ENCODE measurements around the gene LPO.

The LPO gene

GRCh38 chr17:58279016-58279711 lies 40.8 kb downstream of the LPO start:
- no peak for DNase-seq

DNA sequence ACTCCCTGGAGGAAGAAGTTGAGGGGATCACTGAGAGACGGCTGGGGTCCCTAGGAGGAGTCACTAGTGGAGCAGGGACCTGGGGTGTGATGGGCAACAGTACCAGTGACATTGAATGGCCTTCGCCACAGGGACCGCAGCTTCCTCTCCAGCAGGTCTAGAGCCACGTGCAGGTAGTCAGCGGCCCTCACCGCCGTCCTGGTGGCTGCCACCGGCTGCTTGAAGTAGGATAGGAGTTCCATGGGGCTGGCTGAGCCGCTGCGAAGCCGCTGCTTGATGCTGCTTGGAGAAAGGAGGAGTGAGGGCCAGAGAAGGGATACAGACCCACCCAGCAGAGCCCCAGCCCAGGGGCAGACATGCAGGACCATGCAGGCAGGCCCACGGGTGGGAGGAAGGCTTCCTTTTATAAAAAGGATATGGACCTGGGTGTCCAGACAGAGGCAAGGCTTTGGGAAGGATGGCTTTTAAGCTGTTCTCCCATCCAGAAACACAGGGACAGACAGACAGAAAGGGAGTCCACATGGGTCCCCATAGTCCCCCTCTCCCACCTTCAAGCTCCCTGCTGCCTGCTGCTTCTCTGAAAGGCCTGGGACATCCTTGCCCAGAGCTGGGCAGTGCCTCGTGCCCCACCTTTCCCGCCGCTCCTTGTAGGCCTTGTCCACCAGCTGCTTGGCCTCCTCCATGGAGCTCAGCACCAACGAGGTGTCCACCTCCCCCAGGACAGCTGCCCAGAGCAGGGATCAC lies 41.5 kb downstream of the LPO start:
- no peak for DNase-seq

GRCh38 chr17:58280480-58281217 lies 42.3 kb downstream of the LPO start, which contains the start of gene MPO:
Gene MPO (minus strand): TSS chr17:58280935. CDS start chr17:58280758, 177 bp downstream.
- no peak for DNase-seq

DNA sequence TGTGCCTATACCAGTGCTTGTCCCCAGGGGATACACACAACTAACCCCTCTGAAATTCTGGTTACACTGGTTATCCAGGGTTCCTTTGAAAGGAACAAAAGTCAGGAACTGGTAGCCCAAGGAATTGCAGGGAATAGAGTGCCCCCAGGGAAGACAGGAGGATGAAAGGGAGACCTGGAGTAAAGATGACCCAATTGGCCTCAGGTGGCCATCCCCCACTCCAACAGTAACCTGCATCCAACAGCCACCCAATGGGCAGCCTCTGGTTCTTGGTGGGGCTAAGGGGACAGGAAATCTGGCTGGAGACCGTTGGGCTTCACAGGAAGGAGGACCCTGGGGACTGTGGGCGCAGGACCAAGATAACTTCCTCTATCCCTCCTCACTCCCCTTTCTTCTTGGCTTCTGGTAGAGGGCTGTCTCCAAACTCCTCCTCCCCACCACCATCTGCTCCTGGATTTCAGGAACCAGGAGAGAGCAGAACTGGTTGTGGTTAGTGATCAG lies 43.2 kb downstream of the LPO start:
- DNase-seq, result no peak

DNA sequence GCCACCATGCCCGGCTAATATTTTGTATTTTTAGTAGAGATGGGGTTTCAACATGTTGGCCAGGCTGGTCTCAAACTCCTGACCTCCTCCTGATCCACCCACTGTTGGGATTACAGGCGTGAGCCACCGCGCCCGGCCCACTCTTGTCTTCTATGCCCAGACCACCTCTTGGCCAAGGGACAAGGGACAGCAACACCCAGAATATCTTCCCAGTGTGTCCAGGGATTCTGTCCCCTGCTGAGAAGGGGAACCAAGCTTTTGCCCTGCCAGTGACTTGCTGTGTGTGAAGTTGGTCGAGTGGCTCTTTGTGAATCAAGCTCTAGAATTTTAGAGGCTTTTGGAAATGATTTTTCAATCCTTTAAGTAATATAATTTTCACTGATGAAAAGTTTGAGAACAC lies 44.1 kb downstream of the LPO start:
- no peak for DNase-seq

DNA sequence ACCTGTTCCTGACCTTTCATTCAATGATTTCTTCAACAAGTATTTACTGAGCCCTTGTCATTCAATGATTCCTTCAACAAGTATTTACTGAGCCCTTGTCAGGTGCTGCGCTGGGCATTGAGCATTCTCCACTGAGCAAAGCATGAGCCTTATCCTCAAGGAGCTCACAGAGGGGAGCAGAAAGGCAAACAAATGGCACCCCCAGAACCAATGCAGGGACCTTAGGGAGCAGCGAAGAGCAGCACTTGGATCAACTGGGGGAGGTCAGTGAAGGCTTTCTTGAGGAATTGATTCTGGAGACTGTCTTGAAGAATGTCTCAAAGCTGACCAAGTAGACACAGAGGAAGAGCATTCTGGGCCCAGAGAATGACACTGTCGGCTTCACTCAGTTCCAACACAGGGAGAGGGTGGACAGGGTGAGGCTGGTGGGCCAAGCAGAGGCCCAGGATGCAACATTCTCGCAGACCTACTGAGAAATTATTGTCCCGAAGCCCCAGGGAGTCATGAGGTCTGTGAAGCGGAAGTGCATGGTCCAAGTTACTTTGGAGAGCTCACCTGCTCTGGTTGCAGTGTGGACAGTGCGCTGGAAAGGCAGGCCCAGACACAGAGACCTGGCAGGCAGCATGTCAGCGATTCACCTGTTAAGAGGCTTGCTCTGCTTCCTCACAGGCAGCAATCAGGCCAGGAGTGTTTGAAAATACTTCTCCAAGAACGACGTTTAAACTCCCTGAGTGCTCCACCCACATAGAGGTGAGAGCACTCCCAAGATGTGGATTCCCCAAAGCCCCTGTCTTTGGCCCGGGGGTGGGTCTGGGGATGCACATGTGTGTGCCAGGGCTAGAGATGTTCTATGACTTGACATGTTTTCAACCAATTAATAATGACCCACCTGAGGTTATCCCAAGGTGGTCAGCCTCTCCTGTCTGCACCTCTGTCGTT lies 45.6 kb downstream of the LPO start:
- no peak for DNase-seq

DNA sequence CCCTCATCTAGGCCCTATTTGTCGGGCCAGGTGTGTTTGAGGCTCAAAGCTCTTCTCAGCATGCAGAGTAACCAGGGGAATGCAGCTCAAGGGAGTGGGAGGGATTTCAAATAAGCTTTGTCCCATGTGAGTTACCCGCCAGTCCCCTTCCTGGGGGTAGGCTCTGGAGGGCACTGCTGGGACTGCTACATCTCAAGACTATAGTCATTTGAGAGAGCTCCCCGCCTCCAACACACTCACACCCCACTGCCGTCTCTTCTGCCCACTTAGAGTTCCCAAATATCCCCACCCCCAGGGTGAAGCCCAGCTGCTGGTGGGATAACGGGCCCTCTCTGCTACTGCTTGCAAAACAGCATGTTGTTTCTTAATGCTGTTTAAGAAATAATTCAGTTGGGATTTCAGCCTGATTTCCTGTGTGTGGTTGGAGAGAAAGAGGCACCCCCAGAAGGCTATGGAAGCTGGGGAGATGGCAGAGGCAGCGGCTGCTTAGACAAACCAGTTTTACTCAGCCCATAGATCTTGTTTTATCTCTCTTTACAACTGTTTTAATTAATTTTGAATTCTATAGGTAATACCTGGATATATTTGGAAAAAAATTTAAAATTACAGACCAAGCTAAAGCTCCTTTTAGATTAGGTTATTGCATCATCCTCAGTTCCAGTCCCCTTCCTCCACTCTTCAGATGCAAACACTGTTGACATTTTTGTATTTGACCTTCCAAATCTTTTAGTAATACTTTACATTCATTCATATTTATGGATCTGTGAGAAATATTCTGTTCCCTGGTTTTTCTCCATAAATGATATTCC lies 46.4 kb downstream of the LPO start:
- no peak for DNase-seq

DNA sequence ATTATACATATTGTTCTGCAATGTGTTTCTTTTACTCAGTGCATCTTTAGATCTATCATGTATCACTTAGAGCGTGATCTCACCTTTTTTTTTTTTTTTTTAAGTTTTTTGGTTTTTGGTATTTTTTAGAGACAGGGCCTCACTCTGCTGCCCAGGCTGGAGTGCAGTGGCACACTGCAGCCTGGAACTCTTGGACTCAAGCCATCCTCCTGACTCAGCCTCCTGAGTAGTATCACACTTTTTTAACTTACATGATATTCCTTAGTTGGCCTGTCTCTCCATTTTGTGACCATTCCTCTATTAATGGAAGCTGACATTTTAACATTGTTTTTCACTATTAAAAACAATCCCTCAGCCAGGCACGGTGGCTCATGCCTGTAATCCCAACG lies 47.0 kb downstream of the LPO start:
- DNase-seq, result no peak

DNA sequence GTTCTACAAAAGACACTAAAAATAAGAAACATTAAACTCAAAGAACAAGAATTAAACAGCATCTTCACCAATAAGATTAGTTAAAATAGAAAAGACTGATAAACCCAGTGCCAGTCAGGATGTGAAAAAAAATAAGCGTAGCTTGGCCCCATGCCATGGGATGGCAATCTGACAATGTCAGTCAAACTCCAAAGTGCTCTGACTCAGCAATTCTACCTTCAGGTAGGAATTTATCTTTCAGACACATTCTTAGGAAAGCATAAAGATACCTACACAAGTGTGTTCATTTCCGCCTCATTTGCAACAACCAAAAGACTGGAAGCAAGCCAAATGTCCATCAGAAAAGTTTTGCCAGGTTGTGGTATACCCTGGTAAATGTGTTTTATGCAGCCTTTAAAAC lies 51.5 kb downstream of the LPO start:
- DNase-seq, result no peak

DNA sequence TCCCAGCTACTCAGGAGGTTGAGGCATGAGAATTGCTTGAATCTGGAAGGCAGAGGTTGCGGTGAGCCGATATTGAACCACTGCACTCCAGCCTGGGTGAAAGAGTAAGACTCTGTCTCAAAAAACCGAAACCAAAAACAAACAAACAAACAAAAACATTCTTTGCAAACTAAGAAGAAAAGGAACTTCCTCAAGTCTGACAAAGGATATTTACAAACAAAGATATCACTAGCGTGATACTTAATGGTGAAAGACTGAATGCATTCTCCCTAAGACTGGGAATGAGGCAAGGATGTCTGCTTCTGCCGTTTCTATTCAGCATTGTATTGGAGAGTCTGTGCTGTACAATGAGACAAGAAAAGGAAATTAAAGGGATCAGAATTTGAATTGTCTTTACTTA lies 52.9 kb downstream of the LPO start:
- no peak for DNase-seq

DNA sequence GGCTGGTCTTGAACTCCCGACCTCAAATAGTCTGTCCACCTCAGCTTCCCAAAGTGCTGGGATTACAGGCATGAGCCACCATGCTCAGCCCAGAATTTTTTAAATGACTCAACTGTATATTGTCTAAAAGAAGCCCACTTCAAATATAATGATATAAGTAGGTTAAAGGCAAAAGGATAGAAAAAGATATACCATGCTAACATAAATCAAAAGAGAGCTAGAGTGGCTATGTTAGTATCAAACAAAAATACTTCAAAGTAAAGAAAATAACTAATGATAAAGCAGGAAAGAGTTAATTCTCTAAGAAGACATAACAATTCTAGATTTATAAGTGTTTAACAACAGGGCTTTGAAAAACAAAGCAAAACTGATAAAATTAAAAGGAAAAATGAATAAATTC lies 55.6 kb downstream of the LPO start:
- DNase-seq, result no peak

GRCh38 chr17:58300336-58300735 lies 62.0 kb downstream of the LPO start:
- no peak for DNase-seq

DNA sequence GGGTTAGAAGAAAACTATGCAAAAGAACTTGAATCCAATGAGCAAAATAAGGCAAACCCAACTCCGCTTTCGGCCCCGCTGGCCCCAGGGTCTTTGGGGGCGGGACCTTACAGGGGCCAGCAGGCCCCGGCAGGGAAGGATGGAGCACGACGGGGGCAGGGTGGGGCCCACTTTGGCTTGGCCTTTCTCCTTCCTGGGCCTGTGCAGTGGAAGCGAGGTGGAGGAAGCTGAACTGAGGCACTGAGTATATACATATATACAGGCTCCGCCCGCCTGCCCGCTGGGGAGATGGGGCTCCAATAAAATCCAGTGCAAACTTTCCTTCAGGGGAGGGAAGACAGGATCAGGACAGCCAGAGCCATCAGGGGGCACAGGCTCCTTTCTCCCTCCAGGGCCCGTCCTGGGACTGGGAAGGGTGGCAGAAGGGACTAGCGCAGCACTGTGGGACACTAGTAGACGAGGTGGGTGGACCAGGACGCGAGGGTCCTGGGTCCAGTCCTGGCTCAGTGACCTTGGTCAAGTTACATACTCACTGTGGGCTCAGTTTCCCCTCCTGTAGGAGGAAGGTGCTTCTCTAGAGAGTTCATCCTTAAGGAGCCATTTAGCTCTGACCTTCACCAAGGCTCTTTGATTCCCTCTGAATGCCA lies 63.2 kb downstream of the LPO start:
- no peak for DNase-seq

GRCh38 chr17:58302171-58302918 lies 64.0 kb downstream of the LPO start:
- DNase-seq, result no peak

DNA sequence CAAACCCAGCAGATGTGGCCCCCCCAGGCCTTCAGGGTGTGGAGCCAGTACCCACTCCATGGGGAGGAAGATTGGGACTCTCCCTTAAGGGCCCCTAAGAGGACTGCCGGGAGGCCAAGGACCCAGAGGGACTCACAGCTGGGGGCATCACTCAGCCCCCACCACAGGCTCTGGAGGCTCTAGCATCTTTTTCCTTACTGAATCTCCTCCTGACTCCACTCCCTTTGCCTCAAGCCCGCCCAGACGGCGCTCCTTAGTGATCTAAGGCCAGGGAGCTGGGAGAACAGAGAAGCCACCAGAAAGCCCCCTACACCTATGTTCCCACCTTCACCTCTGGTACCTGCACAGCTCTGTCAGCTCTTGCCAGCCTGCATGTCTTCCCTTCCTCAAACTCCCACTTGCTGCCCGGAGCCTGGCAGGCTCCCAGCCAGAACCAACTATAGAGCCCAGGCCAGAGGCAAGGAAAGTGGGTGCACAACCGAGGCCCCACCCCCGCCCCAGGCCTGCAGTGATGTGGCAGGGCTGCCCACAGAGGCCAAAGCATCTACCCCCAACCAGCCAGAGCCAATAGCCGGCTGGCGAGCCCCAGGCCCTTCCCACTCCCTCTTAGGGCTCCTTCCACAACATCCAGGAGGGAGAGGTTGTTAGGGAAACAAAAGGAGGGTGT lies 64.7 kb downstream of the LPO start:
- no peak for DNase-seq

GRCh38 chr17:58303971-58304749 lies 65.8 kb downstream of the LPO start:
- peak; percentile 78 for DNase-seq

DNA sequence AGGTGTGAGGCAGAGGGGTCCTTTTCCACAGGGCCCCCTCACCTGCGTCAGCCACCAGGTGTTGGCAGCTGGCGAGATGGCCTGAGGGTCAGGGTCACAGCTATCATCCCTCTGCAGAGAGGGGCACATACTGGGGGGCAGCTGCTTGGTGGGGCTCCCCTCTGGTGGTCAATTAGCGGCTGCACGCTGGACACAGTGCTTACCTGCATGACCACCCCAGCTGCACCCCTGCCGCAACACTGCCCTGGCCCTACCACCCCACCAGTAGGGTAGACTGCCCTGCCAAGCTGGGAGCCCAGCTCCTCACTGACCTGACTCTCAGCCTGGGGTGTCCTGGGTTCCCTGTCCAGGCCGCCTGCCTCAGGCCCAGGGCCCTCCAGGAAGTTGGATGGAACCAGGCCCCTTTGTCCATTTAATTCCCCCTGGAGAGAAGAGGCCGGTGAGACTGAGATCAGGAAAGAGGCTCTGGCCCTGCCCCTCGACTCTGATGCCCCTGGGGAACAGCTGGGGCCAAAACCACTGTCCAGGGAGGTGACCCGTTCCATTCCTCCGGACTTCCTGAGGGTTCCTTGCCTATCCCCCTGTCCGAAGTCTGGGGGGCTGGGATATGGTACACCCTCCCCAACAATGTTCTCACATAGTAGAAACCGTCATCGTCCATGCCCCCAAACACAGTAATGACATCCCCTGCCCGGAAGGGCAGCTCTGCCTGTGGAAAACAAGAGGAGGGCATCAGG lies 66.5 kb downstream of the LPO start:
- DNase-seq, result no peak

DNA sequence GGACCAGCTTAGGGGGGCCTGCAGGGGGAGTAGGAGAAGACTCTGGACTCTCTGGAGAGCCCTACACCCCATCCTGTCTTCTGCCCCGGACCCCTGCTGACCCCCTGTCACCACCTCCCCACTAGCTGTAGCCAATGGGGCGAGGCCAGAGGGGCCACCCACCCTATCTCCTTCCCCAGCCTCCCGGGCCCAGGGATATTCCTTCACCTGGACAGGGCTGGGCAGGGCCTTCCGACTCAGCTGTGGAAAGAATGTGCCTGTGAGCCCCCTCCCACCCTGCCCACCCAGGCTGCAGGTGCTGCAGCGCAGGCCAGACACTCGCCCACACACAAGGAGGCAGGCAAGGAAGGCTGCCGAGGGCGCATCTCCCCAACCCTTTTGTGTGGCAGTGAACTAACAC lies 67.2 kb downstream of the LPO start:
- DNase-seq, result no peak

All from NCI-H1694 (cell line).